HEK293 (cell line): ENCODE data around the gene SEC22C.
A peak's percentile ranks its signal among the peaks of the same experiment; 100 is the strongest.

Experiments used
- FEZF1 ChIP-seq: fragments of 450-650 bp; formaldehyde crosslinking; IDR thresholded peaks from 2 replicates; pipeline ENCODE4 v1.5.1; 2016; ENCODE audit warnings: missing biosample characterization, missing genetic modification characterization
- GLIS2 ChIP-seq: fragments of 450-650 bp; formaldehyde crosslinking; IDR thresholded peaks from 2 replicates; pipeline ENCODE4 v1.5.1; 2016; ENCODE audit warnings: missing biosample characterization, missing genetic modification characterization
- HOXD13 ChIP-seq: sonication (generic); formaldehyde crosslinking; IDR thresholded peaks from 2 replicates; pipeline ENCODE4 v1.8.0; 2022; ENCODE audit warnings: missing genetic modification reagents, borderline replicate concordance
- KLF10 ChIP-seq: fragments of 450-650 bp; IDR thresholded peaks from 2 replicates; pipeline ENCODE4 v1.5.1; 2018; ENCODE audit warnings: missing biosample characterization, mild to moderate bottlenecking, missing genetic modification characterization
- KLF16 ChIP-seq: fragments of 450-650 bp; formaldehyde crosslinking; IDR thresholded peaks from 2 replicates; pipeline ENCODE4 v1.5.1; 2017; ENCODE audit warnings: missing biosample characterization, missing genetic modification characterization
- KLF8 ChIP-seq: fragments of 450-650 bp; formaldehyde crosslinking; IDR thresholded peaks from 2 replicates; pipeline ENCODE4 v1.5.1; 2016; ENCODE audit warnings: missing biosample characterization, missing genetic modification characterization
- PRDM4 ChIP-seq: fragments of 450-650 bp; formaldehyde crosslinking; IDR thresholded peaks from 2 replicates; pipeline ENCODE4 v1.5.1; 2017; ENCODE audit warnings: missing biosample characterization, missing genetic modification characterization
- SP2 ChIP-seq: fragments of 450-650 bp; formaldehyde crosslinking; IDR thresholded peaks from 2 replicates; pipeline ENCODE4 v1.5.1; 2016; ENCODE audit warnings: missing biosample characterization, missing genetic modification characterization
- SP3 ChIP-seq: fragments of 450-650 bp; formaldehyde crosslinking; IDR thresholded peaks from 2 replicates; pipeline ENCODE4 v1.5.1; 2016; ENCODE audit warnings: missing biosample characterization, missing genetic modification characterization
- WT1 ChIP-seq: fragments of 450-650 bp; formaldehyde crosslinking; IDR thresholded peaks from 2 replicates; pipeline ENCODE4 v1.5.1; 2016; ENCODE audit warnings: missing biosample characterization, missing genetic modification characterization
- ZBTB1 ChIP-seq: fragments of 450-650 bp; formaldehyde crosslinking; IDR thresholded peaks from 2 replicates; pipeline ENCODE4 v1.5.1; 2016; ENCODE audit warnings: missing biosample characterization, missing genetic modification characterization
- ZBTB11 ChIP-seq: fragments of 450-650 bp; formaldehyde crosslinking; conservative IDR thresholded peaks from 2 replicates; pipeline ENCODE4 v1.5.1; 2016; ENCODE audit warnings: low read depth, missing biosample characterization, missing genetic modification characterization
- ZBTB17 ChIP-seq: fragments of 450-650 bp; formaldehyde crosslinking; IDR thresholded peaks from 2 replicates; pipeline ENCODE4 v1.5.1; 2016; ENCODE audit warnings: missing biosample characterization, missing genetic modification characterization
- ZBTB26 ChIP-seq: fragments of 450-650 bp; formaldehyde crosslinking; optimal IDR thresholded peaks from 2 replicates; pipeline ENCODE3; 2016; ENCODE audit warnings: missing biosample characterization, mild to moderate bottlenecking, missing genetic modification characterization
- ZFP69B ChIP-seq: fragments of 450-650 bp; formaldehyde crosslinking; IDR thresholded peaks from 2 replicates; pipeline ENCODE4 v1.5.1; 2016; ENCODE audit warnings: missing biosample characterization, missing genetic modification characterization
- ZNF24 ChIP-seq: fragments of 450-650 bp; formaldehyde crosslinking; IDR thresholded peaks from 2 replicates; pipeline ENCODE4 v1.5.1; 2016; ENCODE audit warnings: missing biosample characterization, missing genetic modification characterization
- ZNF274 ChIP-seq, 2 experiments: fragments of 200-500 bp in 1 of 2; fragments of 450-650 bp in 1 of 2; sonication (Bioruptor generic) in 1 of 2; formaldehyde crosslinking in 1 of 2; IDR thresholded peaks; 2 replicates each; pipeline versions ENCODE4 v1.5.1 to v1.6.1; 2014 to 2016; ENCODE audit warnings: borderline replicate concordance in 1 of 2, inconsistent platforms in 1 of 2, low read length in 1 of 2, missing biosample characterization in 1 of 2, missing genetic modification characterization in 1 of 2
- ZNF335 ChIP-seq: fragments of 450-650 bp; formaldehyde crosslinking; conservative IDR thresholded peaks from 2 replicates; pipeline ENCODE4 v1.5.1; 2016; ENCODE audit warnings: missing biosample characterization, missing genetic modification characterization
- ZNF350 ChIP-seq: fragments of 450-650 bp; formaldehyde crosslinking; IDR thresholded peaks from 2 replicates; pipeline ENCODE4 v1.5.0; 2017; ENCODE audit warnings: missing biosample characterization, mild to moderate bottlenecking, missing genetic modification characterization
- ZNF501 ChIP-seq: fragments of 450-650 bp; formaldehyde crosslinking; IDR thresholded peaks from 2 replicates; pipeline ENCODE4 v1.5.1; 2016; ENCODE audit warnings: missing biosample characterization, missing genetic modification characterization
- ZNF580 ChIP-seq: fragments of 450-650 bp; formaldehyde crosslinking; IDR thresholded peaks from 2 replicates; pipeline ENCODE4 v1.5.1; 2016; ENCODE audit warnings: missing biosample characterization, missing genetic modification characterization
- ZNF600 ChIP-seq: fragments of 450-650 bp; formaldehyde crosslinking; IDR thresholded peaks from 2 replicates; pipeline ENCODE4 v1.5.1; 2016; ENCODE audit warnings: missing biosample characterization, missing genetic modification characterization
- ZNF658 ChIP-seq: fragments of 450-650 bp; formaldehyde crosslinking; IDR thresholded peaks from 2 replicates; pipeline ENCODE4; 2016; ENCODE audit warnings: missing biosample characterization, missing genetic modification characterization
- ZSCAN16 ChIP-seq: fragments of 450-650 bp; formaldehyde crosslinking; IDR thresholded peaks from 2 replicates; pipeline ENCODE4 v1.5.1; 2016; ENCODE audit warnings: missing biosample characterization, missing genetic modification characterization
- TF ChIP-seq, protein P1 (sequence below): fragments of 450-650 bp; formaldehyde crosslinking; IDR thresholded peaks from 2 replicates; pipeline ENCODE4 v1.5.1; 2016; ENCODE audit warnings: missing biosample characterization, missing genetic modification characterization
- TF ChIP-seq, protein P2 (sequence below): fragments of 450-650 bp; formaldehyde crosslinking; IDR thresholded peaks from 2 replicates; pipeline ENCODE4 v1.5.1; 2016; ENCODE audit warnings: missing biosample characterization, missing genetic modification characterization

The SEC22C gene

DNA sequence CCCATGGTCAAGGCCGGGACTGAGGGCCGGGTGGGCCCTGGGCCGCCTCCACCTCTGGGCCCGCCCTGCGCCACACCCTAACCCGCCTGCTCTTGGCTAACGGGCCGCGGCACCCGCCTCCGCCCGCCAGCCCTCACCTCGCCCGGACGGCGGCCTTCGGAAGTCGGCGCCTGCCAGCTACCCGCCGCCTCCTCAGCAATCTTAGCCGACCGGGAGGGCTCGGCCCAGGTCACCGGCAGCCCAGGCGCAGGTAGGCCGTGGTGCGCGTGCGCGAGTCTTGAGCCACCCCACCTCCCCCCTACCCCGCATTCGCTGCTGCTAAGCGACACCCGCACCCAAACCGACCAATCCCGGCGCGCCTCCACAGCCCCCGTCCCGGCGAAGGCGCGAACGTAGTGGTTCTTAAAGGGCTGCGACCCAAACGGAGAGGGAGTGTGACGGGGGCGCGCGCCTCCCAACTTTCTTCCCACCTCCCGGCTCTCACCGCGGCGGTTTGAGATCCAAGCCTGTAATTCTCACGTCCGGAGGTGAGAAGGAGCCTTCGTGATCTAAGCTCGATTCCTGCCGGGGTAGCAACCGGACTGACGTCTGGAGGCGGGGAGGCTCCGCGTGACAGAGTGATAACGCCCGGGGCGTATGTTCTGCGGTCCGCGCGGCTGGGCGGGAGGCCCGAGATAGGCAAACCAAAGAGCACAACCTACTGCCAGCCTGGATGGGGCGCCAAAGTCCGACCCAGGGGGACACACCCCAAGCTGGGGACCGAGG lies at the start of gene SEC22C (continued):
- TF ChIP-seq, protein P1, sequence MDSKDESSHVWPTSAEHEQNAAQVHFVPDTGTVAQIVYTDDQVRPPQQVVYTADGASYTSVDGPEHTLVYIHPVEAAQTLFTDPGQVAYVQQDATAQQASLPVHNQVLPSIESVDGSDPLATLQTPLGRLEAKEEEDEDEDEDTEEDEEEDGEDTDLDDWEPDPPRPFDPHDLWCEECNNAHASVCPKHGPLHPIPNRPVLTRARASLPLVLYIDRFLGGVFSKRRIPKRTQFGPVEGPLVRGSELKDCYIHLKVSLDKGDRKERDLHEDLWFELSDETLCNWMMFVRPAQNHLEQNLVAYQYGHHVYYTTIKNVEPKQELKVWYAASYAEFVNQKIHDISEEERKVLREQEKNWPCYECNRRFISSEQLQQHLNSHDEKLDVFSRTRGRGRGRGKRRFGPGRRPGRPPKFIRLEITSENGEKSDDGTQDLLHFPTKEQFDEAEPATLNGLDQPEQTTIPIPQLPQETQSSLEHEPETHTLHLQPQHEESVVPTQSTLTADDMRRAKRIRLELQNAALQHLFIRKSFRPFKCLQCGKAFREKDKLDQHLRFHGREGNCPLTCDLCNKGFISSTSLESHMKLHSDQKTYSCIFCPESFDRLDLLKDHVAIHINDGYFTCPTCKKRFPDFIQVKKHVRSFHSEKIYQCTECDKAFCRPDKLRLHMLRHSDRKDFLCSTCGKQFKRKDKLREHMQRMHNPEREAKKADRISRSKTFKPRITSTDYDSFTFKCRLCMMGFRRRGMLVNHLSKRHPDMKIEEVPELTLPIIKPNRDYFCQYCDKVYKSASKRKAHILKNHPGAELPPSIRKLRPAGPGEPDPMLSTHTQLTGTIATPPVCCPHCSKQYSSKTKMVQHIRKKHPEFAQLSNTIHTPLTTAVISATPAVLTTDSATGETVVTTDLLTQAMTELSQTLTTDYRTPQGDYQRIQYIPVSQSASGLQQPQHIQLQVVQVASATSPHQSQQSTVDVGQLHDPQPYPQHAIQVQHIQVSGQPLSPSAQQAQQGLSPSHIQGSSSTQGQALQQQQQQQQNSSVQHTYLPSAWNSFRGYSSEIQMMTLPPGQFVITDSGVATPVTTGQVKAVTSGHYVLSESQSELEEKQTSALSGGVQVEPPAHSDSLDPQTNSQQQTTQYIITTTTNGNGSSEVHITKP (tag by site-specific recombination): peak; percentile 52
- TF ChIP-seq WT1 (tag by site-specific recombination) (peak; percentile 83), KLF8 (tag by site-specific recombination) (peak; percentile 80), ZBTB1 (tag by site-specific recombination) (0 out of 2 replicates have a peak, but pooled peaks have one; percentile 58), ZSCAN16 (tag by site-specific recombination) (peak; percentile 73; the same call in 1 of the 2 replicates), ZBTB17 (tag by site-specific recombination) (peak; percentile 88), PRDM4 (tag by site-specific recombination) (0 out of 2 replicates have a peak, but pooled peaks have one; percentile 18), ZNF274 (IDR thresholded peaks at IDR 0.05; ENCODE audit: low read length) (no peak), ZNF274 (tag by site-specific recombination; IDR thresholded peaks at IDR 0.05; ENCODE audit: borderline replicate concordance) (no peak), SP3 (tag by site-specific recombination) (peak; percentile 75), ZNF501 (tag by site-specific recombination) (peak; percentile 68), KLF10 (peak; percentile 83), ZNF350 (tag by site-specific recombination) (peak; percentile 97; the same call in 1 of the 2 replicates), ZFP69B (tag by site-specific recombination) (peak; percentile 69), ZNF600 (tag by site-specific recombination) (peak; percentile 91), ZBTB11 (0 out of 2 replicates have a peak, but pooled peaks have one; percentile 28), GLIS2 (peak; percentile 59), ZNF24 (tag by site-specific recombination) (0 out of 2 replicates have a peak, but pooled peaks have one; percentile 43), HOXD13 (CRISPR knock-in tag) (no peak), FEZF1 (peak; percentile 39; the same call in 1 of the 2 replicates), KLF16 (tag by site-specific recombination) (peak; percentile 61; the same call in 1 of the 2 replicates), SP2 (tag by site-specific recombination) (peak; percentile 87), ZBTB26 (tag by site-specific recombination) (peak; percentile 95), ZNF580 (tag by site-specific recombination) (peak; percentile 39; the same call in 1 of the 2 replicates), ZNF335 (tag by site-specific recombination) (peak; percentile 70), ZNF658 (tag by site-specific recombination) (no peak)
- TF ChIP-seq, protein P2, sequence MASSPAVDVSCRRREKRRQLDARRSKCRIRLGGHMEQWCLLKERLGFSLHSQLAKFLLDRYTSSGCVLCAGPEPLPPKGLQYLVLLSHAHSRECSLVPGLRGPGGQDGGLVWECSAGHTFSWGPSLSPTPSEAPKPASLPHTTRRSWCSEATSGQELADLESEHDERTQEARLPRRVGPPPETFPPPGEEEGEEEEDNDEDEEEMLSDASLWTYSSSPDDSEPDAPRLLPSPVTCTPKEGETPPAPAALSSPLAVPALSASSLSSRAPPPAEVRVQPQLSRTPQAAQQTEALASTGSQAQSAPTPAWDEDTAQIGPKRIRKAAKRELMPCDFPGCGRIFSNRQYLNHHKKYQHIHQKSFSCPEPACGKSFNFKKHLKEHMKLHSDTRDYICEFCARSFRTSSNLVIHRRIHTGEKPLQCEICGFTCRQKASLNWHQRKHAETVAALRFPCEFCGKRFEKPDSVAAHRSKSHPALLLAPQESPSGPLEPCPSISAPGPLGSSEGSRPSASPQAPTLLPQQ (tag by site-specific recombination): peak; percentile 74
